ENCODE results near the gene GLT8D2.

- no peak for TF ChIP-seq CTCF (conservative IDR thresholded peaks at IDR 0.05; ENCODE audit: low read depth, low read length)
- no peak for TF ChIP-seq EZH2 (IDR thresholded peaks at IDR 0.05; ENCODE audit: low read length, unreplicated experiment)
These were observed 40.7 kb upstream of the GLT8D2 start for GRCh38 chr12:104090685-104091084.

Data from PC-3 (cell line).